ENCODE measurements around the gene C1S.
A peak's percentile ranks its signal among the peaks of the same experiment; 100 is the strongest.

The C1S gene

GRCh38 chr12:7108796-7109571, 48.5 kb downstream of the C1S start, which contains the start of gene C1RL:
TSS of gene C1RL (minus strand) at chr12:7109214. CDS start at chr12:7109180, 34 bp downstream.
- Histone ChIP-seq H4K20me1 (ENCODE audit: insufficient read depth, low read length) (no peaks in the 10 kb centered on the region), H3K4me3 (ENCODE audit: low read depth in 1 of 2, low read length in 2 of 2) (peak within 1 kb of the TSS; percentile 33 to 74; a peak in 3 of 4 replicates), H3K79me2 (ENCODE audit: insufficient read depth, low read length) (peaks cover 3% of the 10 kb centered on the region), H3K4me1 (ENCODE audit: insufficient read depth, low read length) (peaks cover 24% of the 10 kb centered on the region), H3K4me2 (ENCODE audit: insufficient read depth, low read length) (peak within 1 kb of the TSS; percentile 81), H3K27me3 (ENCODE audit: insufficient read depth, low read length, poor library complexity) (no peaks in the 10 kb centered on the region), H3K9me3 (ENCODE audit: insufficient read depth, low read length, severe bottlenecking) (peaks cover 6% of the 10 kb centered on the region), H3K9ac (ENCODE audit: low read depth, low read length) (peak within 1 kb of the TSS; percentile 79), H3K27ac (ENCODE audit: low read length) (peak within 1 kb of the TSS; percentile 92), H3K36me3 (ENCODE audit: insufficient read depth, low read length) (peaks cover 3% of the 10 kb centered on the region; the same call in 1 of the 2 replicates), H2AFZ (ENCODE audit: low read depth, low read length) (peak within 1 kb of the TSS; percentile 88)
- ATAC-seq (ENCODE audit: insufficient read depth, low read depth) (peak; percentile 57), DNase-seq (peak; percentile 83)
- TF ChIP-seq EZH2 (IDR thresholded peaks at IDR 0.05; ENCODE audit: borderline replicate concordance, low read depth, low read length, severe bottlenecking) = no peak
- TF ChIP-seq, protein P1, sequence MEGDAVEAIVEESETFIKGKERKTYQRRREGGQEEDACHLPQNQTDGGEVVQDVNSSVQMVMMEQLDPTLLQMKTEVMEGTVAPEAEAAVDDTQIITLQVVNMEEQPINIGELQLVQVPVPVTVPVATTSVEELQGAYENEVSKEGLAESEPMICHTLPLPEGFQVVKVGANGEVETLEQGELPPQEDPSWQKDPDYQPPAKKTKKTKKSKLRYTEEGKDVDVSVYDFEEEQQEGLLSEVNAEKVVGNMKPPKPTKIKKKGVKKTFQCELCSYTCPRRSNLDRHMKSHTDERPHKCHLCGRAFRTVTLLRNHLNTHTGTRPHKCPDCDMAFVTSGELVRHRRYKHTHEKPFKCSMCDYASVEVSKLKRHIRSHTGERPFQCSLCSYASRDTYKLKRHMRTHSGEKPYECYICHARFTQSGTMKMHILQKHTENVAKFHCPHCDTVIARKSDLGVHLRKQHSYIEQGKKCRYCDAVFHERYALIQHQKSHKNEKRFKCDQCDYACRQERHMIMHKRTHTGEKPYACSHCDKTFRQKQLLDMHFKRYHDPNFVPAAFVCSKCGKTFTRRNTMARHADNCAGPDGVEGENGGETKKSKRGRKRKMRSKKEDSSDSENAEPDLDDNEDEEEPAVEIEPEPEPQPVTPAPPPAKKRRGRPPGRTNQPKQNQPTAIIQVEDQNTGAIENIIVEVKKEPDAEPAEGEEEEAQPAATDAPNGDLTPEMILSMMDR (IDR thresholded peaks at IDR 0.05; ENCODE audit: borderline replicate concordance, extremely low read depth, low read length, poor library complexity, severe bottlenecking) = peak; percentile 99

GRCh38 chr12:7109572-7109920, 49.0 kb downstream of the C1S start:
- peak overlapping the region in 1 of 2 experiments; percentile 74; a peak in 2 of 4 replicates for H3K4me3 ChIP-seq (ENCODE audit: low read depth in 1 of 2, low read length in 2 of 2)
- peak overlapping the region; percentile 81 for H3K4me2 ChIP-seq (ENCODE audit: insufficient read depth, low read length)
- no peak for TF ChIP-seq EZH2 (IDR thresholded peaks at IDR 0.05; ENCODE audit: borderline replicate concordance, low read depth, low read length, severe bottlenecking)
- TF ChIP-seq, protein P1 (IDR thresholded peaks at IDR 0.05; ENCODE audit: borderline replicate concordance, extremely low read depth, low read length, poor library complexity, severe bottlenecking) = no peak

DNA sequence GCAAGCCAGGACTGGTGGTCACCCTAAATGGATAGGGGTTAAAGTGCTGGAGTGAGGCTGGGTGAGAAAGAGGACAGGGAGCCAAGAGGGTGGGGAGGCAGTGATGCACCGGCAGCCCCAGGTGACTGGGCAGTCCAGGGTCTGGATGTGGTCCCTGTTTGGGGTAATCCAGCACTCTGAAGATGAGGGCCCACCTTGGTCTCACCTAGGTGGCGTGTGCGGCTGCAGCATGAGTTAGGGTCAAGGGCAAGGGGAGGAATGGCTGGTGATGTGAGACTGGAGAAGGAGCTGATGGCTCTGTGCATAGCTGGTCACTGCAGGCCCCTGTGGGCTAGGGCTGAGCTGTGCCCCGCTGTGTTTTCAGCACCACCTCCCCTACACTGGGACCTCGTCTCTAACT, 50.1 kb downstream of the C1S start:
- Histone ChIP-seq H3K4me2 (ENCODE audit: insufficient read depth, low read length) (no peak overlapping the region), H3K27ac (ENCODE audit: low read length) (no peak overlapping the region), H2AFZ (ENCODE audit: low read depth, low read length) (no peak overlapping the region), H3K79me2 (ENCODE audit: insufficient read depth, low read length) (peaks cover 3% of the 10 kb centered on the region), H3K9ac (ENCODE audit: low read depth, low read length) (no peak overlapping the region), H3K27me3 (ENCODE audit: insufficient read depth, low read length, poor library complexity) (no peaks in the 10 kb centered on the region), H3K4me3 (ENCODE audit: low read depth in 1 of 2, low read length in 2 of 2) (no peak overlapping the region), H3K9me3 (ENCODE audit: insufficient read depth, low read length, severe bottlenecking) (peaks cover 6% of the 10 kb centered on the region), H3K4me1 (ENCODE audit: insufficient read depth, low read length) (peaks cover 24% of the 10 kb centered on the region), H4K20me1 (ENCODE audit: insufficient read depth, low read length) (no peaks in the 10 kb centered on the region), H3K36me3 (ENCODE audit: insufficient read depth, low read length) (peaks cover 3% of the 10 kb centered on the region; the same call in 1 of the 2 replicates)
- DNase-seq = no peak
- ATAC-seq (ENCODE audit: insufficient read depth, low read depth) = no peak
- TF ChIP-seq EZH2 (IDR thresholded peaks at IDR 0.05; ENCODE audit: borderline replicate concordance, low read depth, low read length, severe bottlenecking) = no peak
- TF ChIP-seq, protein P1 (IDR thresholded peaks at IDR 0.05; ENCODE audit: borderline replicate concordance, extremely low read depth, low read length, poor library complexity, severe bottlenecking) = no peak

More at GRCh38 chr12:7109572-7109920, 49.0 kb downstream of the C1S start:
- Histone ChIP-seq H3K27me3 (ENCODE audit: insufficient read depth, low read length, poor library complexity) (no peaks in the 10 kb centered on the region), H4K20me1 (ENCODE audit: insufficient read depth, low read length) (no peaks in the 10 kb centered on the region), H3K36me3 (ENCODE audit: insufficient read depth, low read length) (peaks cover 3% of the 10 kb centered on the region; the same call in 1 of the 2 replicates), H2AFZ (ENCODE audit: low read depth, low read length) (peak overlapping the region; percentile 88; the same call in 1 of the 2 replicates), H3K27ac (ENCODE audit: low read length) (peak overlapping the region; percentile 92; the same call in 1 of the 2 replicates), H3K4me1 (ENCODE audit: insufficient read depth, low read length) (peaks cover 24% of the 10 kb centered on the region), H3K79me2 (ENCODE audit: insufficient read depth, low read length) (peaks cover 3% of the 10 kb centered on the region), H3K9ac (ENCODE audit: low read depth, low read length) (peak overlapping the region; percentile 79), H3K9me3 (ENCODE audit: insufficient read depth, low read length, severe bottlenecking) (peaks cover 6% of the 10 kb centered on the region)
- ATAC-seq (ENCODE audit: insufficient read depth, low read depth) (no peak), DNase-seq (no peak)
